HL-60 (cell line): Measurements from ENCODE around the gene SLC38A1.

ENCODE experiments used
- GABPA ChIP-seq: IDR thresholded peaks from 2 replicates; pipeline ENCODE4 v1.6.1; 2012; ENCODE audit warnings: low read depth
- POLR2AphosphoS5 ChIP-seq: IDR thresholded peaks from 2 replicates; pipeline ENCODE4 v1.6.1; 2012; ENCODE audit warnings: low read depth
- SPI1 ChIP-seq: IDR thresholded peaks from 2 replicates; pipeline ENCODE4 v1.6.1; 2012; ENCODE audit warnings: low read depth, mild to moderate bottlenecking, borderline replicate concordance
- TF ChIP-seq, protein P1 (sequence below): IDR thresholded peaks from one replicate; pipeline ENCODE4 v1.5.1; 2011; ENCODE audit warnings: low read length, control low read depth, inconsistent platforms; ENCODE audit not compliant: insufficient read depth
- TF ChIP-seq, protein P2 (sequence below): IDR thresholded peaks from 2 replicates; pipeline ENCODE4 v1.6.1; 2012; ENCODE audit warnings: low read depth; ENCODE audit not compliant: insufficient replicate concordance

DNA sequence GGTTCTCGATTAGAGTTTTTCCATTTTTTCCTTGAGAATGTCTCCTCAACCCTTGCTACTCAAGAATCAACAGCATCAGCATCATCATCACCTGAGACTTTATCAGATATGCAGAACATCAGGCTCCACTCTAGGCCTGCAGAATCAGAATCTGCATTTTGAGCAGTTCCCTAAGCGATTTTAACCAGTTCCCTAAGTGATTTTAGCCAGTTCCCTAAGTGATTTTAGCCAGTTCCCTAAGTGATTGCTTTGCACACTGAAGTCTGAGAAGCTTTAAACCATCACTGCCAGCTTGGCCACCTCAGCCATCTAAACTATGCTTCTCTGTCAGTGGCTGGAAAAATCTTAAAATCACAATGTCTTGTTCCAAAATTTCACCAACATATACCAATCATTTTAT is 29.4 kb upstream of the SLC38A1 start:
- TF ChIP-seq, protein P1, sequence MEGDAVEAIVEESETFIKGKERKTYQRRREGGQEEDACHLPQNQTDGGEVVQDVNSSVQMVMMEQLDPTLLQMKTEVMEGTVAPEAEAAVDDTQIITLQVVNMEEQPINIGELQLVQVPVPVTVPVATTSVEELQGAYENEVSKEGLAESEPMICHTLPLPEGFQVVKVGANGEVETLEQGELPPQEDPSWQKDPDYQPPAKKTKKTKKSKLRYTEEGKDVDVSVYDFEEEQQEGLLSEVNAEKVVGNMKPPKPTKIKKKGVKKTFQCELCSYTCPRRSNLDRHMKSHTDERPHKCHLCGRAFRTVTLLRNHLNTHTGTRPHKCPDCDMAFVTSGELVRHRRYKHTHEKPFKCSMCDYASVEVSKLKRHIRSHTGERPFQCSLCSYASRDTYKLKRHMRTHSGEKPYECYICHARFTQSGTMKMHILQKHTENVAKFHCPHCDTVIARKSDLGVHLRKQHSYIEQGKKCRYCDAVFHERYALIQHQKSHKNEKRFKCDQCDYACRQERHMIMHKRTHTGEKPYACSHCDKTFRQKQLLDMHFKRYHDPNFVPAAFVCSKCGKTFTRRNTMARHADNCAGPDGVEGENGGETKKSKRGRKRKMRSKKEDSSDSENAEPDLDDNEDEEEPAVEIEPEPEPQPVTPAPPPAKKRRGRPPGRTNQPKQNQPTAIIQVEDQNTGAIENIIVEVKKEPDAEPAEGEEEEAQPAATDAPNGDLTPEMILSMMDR, result no peak
- TF ChIP-seq POLR2AphosphoS5 (no peak), GABPA (no peak), SPI1 (peak; percentile 29; the same call in 1 of the 2 replicates)
- TF ChIP-seq, protein P2, sequence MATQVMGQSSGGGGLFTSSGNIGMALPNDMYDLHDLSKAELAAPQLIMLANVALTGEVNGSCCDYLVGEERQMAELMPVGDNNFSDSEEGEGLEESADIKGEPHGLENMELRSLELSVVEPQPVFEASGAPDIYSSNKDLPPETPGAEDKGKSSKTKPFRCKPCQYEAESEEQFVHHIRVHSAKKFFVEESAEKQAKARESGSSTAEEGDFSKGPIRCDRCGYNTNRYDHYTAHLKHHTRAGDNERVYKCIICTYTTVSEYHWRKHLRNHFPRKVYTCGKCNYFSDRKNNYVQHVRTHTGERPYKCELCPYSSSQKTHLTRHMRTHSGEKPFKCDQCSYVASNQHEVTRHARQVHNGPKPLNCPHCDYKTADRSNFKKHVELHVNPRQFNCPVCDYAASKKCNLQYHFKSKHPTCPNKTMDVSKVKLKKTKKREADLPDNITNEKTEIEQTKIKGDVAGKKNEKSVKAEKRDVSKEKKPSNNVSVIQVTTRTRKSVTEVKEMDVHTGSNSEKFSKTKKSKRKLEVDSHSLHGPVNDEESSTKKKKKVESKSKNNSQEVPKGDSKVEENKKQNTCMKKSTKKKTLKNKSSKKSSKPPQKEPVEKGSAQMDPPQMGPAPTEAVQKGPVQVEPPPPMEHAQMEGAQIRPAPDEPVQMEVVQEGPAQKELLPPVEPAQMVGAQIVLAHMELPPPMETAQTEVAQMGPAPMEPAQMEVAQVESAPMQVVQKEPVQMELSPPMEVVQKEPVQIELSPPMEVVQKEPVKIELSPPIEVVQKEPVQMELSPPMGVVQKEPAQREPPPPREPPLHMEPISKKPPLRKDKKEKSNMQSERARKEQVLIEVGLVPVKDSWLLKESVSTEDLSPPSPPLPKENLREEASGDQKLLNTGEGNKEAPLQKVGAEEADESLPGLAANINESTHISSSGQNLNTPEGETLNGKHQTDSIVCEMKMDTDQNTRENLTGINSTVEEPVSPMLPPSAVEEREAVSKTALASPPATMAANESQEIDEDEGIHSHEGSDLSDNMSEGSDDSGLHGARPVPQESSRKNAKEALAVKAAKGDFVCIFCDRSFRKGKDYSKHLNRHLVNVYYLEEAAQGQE, result no peak
